SK-N-SH treated with all-trans-retinoic acid at 6 μM for 48 hours (cell line): ENCODE results near the gene SEMA3G.

Experiments
- ATAC-seq: fragments of 200-7000 bp; cut with Tn5 transposase; 3 replicates; pipeline ENCODE4 v1.9.1; 2020; ENCODE audit warnings: mild to moderate bottlenecking, moderate library complexity
- ARNTL ChIP-seq: fragments of 450-650 bp; formaldehyde crosslinking; IDR thresholded peaks from 2 replicates; pipeline ENCODE4 v1.5.0; 2020; ENCODE audit warnings: low read depth, mild to moderate bottlenecking, moderate library complexity, borderline replicate concordance
- BACH2 ChIP-seq: fragments of 250-450 bp; sonication (Bioruptor Pico); IDR thresholded peaks from 2 replicates; pipeline ENCODE4 v1.9.0; 2021; ENCODE audit warnings: mild to moderate bottlenecking, borderline replicate concordance
- CSDC2 ChIP-seq: fragments of 250-450 bp; sonication (Bioruptor Pico); IDR thresholded peaks from 2 replicates; pipeline ENCODE4 v1.5.0; 2020; ENCODE audit warnings: mild to moderate bottlenecking, moderate library complexity
- ESRRG ChIP-seq: fragments of 250-450 bp; sonication (Bioruptor Pico); IDR thresholded peaks from 2 replicates; pipeline ENCODE4 v1.6.1; 2021; ENCODE audit warnings: mild to moderate bottlenecking
- GLIS3 ChIP-seq: fragments of 250-450 bp; sonication (Bioruptor Pico); IDR thresholded peaks from 2 replicates; pipeline ENCODE4 v1.5.0; 2020; ENCODE audit warnings: mild to moderate bottlenecking, moderate library complexity
- ISL1 ChIP-seq: fragments of 250-450 bp; sonication (Bioruptor Pico); IDR thresholded peaks from 2 replicates; pipeline ENCODE4 v2.1.2; 2022; ENCODE audit warnings: mild to moderate bottlenecking, moderate library complexity
- POU6F1 ChIP-seq: fragments of 250-450 bp; sonication (Bioruptor Pico); IDR thresholded peaks from 2 replicates; pipeline ENCODE4 v1.8.0; 2021; ENCODE audit warnings: low read depth, mild to moderate bottlenecking, moderate library complexity, borderline replicate concordance
- PPARA ChIP-seq: fragments of 250-450 bp; sonication (Bioruptor Pico); IDR thresholded peaks from 2 replicates; pipeline ENCODE4 v1.5.0; 2020; ENCODE audit warnings: mild to moderate bottlenecking, borderline replicate concordance
- RARB ChIP-seq: fragments of 250-450 bp; sonication (Bioruptor Pico); IDR thresholded peaks from 2 replicates; pipeline ENCODE4 v1.8.0; 2021; ENCODE audit warnings: mild to moderate bottlenecking, moderate library complexity
- SNAI2 ChIP-seq: fragments of 250-450 bp; sonication (Bioruptor Pico); IDR thresholded peaks from 2 replicates; pipeline ENCODE4 v1.5.0; 2020; ENCODE audit warnings: mild to moderate bottlenecking, moderate library complexity
- TCF4 ChIP-seq: fragments of 250-450 bp; sonication (Bioruptor Pico); IDR thresholded peaks from 2 replicates; pipeline ENCODE4 v1.8.0; 2021; ENCODE audit warnings: mild to moderate bottlenecking, moderate library complexity, borderline replicate concordance
- TOX ChIP-seq: fragments of 250-450 bp; sonication (Bioruptor Pico); IDR thresholded peaks from 2 replicates; pipeline ENCODE4 v1.8.0; 2021; ENCODE audit warnings: mild to moderate bottlenecking, moderate library complexity, borderline replicate concordance
- ZC3H10 ChIP-seq: fragments of 250-450 bp; sonication (Bioruptor Pico); IDR thresholded peaks from 2 replicates; pipeline ENCODE4 v1.5.1; 2021; ENCODE audit warnings: mild to moderate bottlenecking, moderate library complexity
- ZFP3 ChIP-seq: fragments of 250-450 bp; sonication (Bioruptor Pico); IDR thresholded peaks from 2 replicates; pipeline ENCODE4 v1.5.0; 2020; ENCODE audit warnings: mild to moderate bottlenecking, moderate library complexity
- ZFP30 ChIP-seq: fragments of 450-650 bp; formaldehyde crosslinking; IDR thresholded peaks from 2 replicates; pipeline ENCODE4 v1.5.0; 2022; ENCODE audit warnings: mild to moderate bottlenecking, moderate library complexity
- ZNF565 ChIP-seq: fragments of 450-650 bp; formaldehyde crosslinking; conservative IDR thresholded peaks from 2 replicates; pipeline ENCODE4 v1.5.0; 2020; ENCODE audit warnings: low read depth, mild to moderate bottlenecking, moderate library complexity
- ZNF70 ChIP-seq: fragments of 450-650 bp; formaldehyde crosslinking; IDR thresholded peaks from 2 replicates; pipeline ENCODE4 v1.5.0; 2020; ENCODE audit warnings: mild to moderate bottlenecking, moderate library complexity
- ZNF8 ChIP-seq: fragments of 450-650 bp; formaldehyde crosslinking; IDR thresholded peaks from 2 replicates; pipeline ENCODE4 v1.5.0; 2020; ENCODE audit warnings: mild to moderate bottlenecking, moderate library complexity
- TF ChIP-seq, protein P1 (sequence below): fragments of 250-450 bp; sonication (Bioruptor Pico); IDR thresholded peaks from 2 replicates; pipeline ENCODE4 v1.8.0; 2020; ENCODE audit warnings: mild to moderate bottlenecking, moderate library complexity, borderline replicate concordance
- TF ChIP-seq, protein P2 (sequence below): fragments of 250-450 bp; sonication (Bioruptor Pico); IDR thresholded peaks from 2 replicates; pipeline ENCODE4 v1.5.0; 2020; ENCODE audit warnings: mild to moderate bottlenecking, moderate library complexity
- TF ChIP-seq, protein P3 (sequence below): fragments of 250-450 bp; sonication (Bioruptor Pico); IDR thresholded peaks from 2 replicates; pipeline ENCODE4 v1.5.1; 2021; ENCODE audit warnings: mild to moderate bottlenecking, moderate library complexity
- TF ChIP-seq, protein P4 (sequence below): fragments of 250-450 bp; sonication (Bioruptor Pico); IDR thresholded peaks from 2 replicates; pipeline ENCODE4 v1.5.1; 2020; ENCODE audit warnings: low read depth, mild to moderate bottlenecking, moderate library complexity

The SEMA3G gene

GRCh38 chr3:52481819-52482521 lies 37.1 kb upstream of the SEMA3G start:
- ATAC-seq, result no peak
- no peak for TF ChIP-seq POU6F1 (CRISPR knock-in tag)
- TF ChIP-seq ISL1, result no peak
- no peak for TF ChIP-seq ZFP30 (CRISPR knock-in tag)
- no peak for TF ChIP-seq BACH2 (CRISPR knock-in tag)
- no peak for TF ChIP-seq ESRRG (CRISPR knock-in tag)
- TF ChIP-seq, protein P1, sequence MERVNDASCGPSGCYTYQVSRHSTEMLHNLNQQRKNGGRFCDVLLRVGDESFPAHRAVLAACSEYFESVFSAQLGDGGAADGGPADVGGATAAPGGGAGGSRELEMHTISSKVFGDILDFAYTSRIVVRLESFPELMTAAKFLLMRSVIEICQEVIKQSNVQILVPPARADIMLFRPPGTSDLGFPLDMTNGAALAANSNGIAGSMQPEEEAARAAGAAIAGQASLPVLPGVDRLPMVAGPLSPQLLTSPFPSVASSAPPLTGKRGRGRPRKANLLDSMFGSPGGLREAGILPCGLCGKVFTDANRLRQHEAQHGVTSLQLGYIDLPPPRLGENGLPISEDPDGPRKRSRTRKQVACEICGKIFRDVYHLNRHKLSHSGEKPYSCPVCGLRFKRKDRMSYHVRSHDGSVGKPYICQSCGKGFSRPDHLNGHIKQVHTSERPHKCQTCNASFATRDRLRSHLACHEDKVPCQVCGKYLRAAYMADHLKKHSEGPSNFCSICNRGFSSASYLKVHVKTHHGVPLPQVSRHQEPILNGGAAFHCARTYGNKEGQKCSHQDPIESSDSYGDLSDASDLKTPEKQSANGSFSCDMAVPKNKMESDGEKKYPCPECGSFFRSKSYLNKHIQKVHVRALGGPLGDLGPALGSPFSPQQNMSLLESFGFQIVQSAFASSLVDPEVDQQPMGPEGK, result no peak
- TF ChIP-seq TOX (CRISPR knock-in tag), result no peak
- TF ChIP-seq ARNTL (CRISPR knock-in tag), result no peak
- TF ChIP-seq PPARA (CRISPR knock-in tag), result no peak
- TF ChIP-seq, protein P2, sequence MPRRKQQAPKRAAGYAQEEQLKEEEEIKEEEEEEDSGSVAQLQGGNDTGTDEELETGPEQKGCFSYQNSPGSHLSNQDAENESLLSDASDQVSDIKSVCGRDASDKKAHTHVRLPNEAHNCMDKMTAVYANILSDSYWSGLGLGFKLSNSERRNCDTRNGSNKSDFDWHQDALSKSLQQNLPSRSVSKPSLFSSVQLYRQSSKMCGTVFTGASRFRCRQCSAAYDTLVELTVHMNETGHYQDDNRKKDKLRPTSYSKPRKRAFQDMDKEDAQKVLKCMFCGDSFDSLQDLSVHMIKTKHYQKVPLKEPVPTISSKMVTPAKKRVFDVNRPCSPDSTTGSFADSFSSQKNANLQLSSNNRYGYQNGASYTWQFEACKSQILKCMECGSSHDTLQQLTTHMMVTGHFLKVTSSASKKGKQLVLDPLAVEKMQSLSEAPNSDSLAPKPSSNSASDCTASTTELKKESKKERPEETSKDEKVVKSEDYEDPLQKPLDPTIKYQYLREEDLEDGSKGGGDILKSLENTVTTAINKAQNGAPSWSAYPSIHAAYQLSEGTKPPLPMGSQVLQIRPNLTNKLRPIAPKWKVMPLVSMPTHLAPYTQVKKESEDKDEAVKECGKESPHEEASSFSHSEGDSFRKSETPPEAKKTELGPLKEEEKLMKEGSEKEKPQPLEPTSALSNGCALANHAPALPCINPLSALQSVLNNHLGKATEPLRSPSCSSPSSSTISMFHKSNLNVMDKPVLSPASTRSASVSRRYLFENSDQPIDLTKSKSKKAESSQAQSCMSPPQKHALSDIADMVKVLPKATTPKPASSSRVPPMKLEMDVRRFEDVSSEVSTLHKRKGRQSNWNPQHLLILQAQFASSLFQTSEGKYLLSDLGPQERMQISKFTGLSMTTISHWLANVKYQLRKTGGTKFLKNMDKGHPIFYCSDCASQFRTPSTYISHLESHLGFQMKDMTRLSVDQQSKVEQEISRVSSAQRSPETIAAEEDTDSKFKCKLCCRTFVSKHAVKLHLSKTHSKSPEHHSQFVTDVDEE, result no peak
- TF ChIP-seq ZC3H10 (CRISPR knock-in tag), result no peak
- TF ChIP-seq, protein P3, sequence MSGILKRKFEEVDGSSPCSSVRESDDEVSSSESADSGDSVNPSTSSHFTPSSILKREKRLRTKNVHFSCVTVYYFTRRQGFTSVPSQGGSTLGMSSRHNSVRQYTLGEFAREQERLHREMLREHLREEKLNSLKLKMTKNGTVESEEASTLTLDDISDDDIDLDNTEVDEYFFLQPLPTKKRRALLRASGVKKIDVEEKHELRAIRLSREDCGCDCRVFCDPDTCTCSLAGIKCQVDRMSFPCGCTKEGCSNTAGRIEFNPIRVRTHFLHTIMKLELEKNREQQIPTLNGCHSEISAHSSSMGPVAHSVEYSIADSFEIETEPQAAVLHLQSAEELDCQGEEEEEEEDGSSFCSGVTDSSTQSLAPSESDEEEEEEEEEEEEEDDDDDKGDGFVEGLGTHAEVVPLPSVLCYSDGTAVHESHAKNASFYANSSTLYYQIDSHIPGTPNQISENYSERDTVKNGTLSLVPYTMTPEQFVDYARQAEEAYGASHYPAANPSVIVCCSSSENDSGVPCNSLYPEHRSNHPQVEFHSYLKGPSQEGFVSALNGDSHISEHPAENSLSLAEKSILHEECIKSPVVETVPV (CRISPR knock-in tag), result no peak
- TF ChIP-seq, protein P4, sequence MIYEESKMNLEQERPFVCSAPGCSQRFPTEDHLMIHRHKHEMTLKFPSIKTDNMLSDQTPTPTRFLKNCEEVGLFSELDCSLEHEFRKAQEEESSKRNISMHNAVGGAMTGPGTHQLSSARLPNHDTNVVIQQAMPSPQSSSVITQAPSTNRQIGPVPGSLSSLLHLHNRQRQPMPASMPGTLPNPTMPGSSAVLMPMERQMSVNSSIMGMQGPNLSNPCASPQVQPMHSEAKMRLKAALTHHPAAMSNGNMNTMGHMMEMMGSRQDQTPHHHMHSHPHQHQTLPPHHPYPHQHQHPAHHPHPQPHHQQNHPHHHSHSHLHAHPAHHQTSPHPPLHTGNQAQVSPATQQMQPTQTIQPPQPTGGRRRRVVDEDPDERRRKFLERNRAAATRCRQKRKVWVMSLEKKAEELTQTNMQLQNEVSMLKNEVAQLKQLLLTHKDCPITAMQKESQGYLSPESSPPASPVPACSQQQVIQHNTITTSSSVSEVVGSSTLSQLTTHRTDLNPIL (CRISPR knock-in tag), result no peak
- TF ChIP-seq ZNF565, result no peak
- no peak for TF ChIP-seq CSDC2 (CRISPR knock-in tag)
- TF ChIP-seq SNAI2, result no peak
- TF ChIP-seq ZNF8 (CRISPR knock-in tag), result no peak
- TF ChIP-seq RARB (CRISPR knock-in tag), result no peak
- TF ChIP-seq ZFP3, result no peak
- TF ChIP-seq ZNF70 (CRISPR knock-in tag), result no peak

DNA sequence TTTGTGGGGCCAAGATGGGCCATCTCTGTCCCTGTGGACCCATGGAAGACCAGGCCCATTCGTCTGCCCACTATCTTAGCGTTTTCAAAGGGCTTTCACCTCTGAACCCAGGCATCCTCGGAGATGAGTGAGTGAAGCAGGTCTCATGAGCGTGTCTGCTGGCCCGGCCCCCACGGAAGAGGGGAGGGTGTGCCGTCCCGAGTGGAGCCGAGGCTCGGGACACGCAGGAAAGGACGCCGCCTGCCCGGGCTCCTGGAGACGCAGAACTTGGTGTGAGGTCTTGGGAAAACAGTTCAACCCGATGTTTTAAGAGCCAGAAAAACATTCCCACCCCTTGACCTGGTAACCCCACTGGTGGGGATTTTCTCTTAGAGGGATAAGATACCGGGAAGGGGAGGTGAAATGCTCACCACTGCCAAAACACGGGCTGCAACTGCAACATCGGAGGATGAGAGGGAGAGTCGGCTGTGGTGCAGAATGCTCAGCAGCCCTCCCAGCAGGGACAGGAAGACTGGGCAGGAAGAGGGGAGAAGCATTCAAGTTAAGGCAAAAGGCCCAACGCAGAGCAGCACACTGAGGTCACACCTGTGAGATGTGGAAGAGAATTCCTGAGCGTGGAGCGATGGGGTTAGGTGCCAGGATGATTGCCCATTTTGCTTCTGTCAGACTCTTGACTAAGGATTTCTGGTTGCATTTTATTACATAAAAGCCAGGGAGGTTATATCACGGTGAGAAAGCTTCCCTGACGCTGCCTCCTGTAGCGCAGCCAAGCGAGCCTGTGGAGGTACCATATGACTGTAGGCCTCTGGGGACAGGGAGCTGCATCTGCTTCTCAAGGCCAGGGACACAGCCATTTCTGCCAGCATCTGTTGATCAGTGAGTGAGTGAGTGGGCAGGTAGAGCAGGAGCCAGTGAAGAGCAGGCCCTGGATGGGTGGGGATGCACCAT lies 36.1 kb upstream of the SEMA3G start:
- no peak for ATAC-seq
- TF ChIP-seq ZFP30 (CRISPR knock-in tag), result no peak
- no peak for TF ChIP-seq ZC3H10 (CRISPR knock-in tag)
- no peak for TF ChIP-seq SNAI2
- no peak for TF ChIP-seq ESRRG (CRISPR knock-in tag)
- no peak for TF ChIP-seq TCF4 (CRISPR knock-in tag)
- no peak for TF ChIP-seq TOX (CRISPR knock-in tag)
- TF ChIP-seq GLIS3, result no peak
- TF ChIP-seq, protein P2, result no peak
- no peak for TF ChIP-seq PPARA (CRISPR knock-in tag)
- TF ChIP-seq POU6F1 (CRISPR knock-in tag), result no peak
- TF ChIP-seq ZNF8 (CRISPR knock-in tag), result no peak
- TF ChIP-seq, all 23 proteins: peak for 0
